Esophagus (tissue), 2 donors: Measurements from ENCODE around the gene TRAK1. TPM values are rescaled to one million over a fixed set of nuclear protein-coding genes. Genes with fewer than 3 reads are reported as not detected.
A peak's percentile ranks its signal among the peaks of the same experiment; 100 is the strongest.

Source experiments
- H3K27ac ChIP-seq, 2 donors: one replicate each; pipeline ENCODE4 v1.5.1; 2013; ENCODE audit warnings: low read depth in 2 of 2, mild to moderate bottlenecking in 2 of 2, inconsistent platforms in 1 of 2, low read length in 1 of 2, moderate library complexity in 1 of 2
- H3K27me3 ChIP-seq, 2 donors: one replicate each; pipeline ENCODE4 v1.6.1; 2013; ENCODE audit warnings: low read length in 2 of 2, control low read depth in 1 of 2, mild to moderate bottlenecking in 1 of 2; ENCODE audit not compliant: insufficient read depth in 2 of 2, control insufficient read depth in 1 of 2
- H3K36me3 ChIP-seq, 2 donors: one replicate each; pipeline ENCODE4 v1.6.1; 2013; ENCODE audit warnings: low read length in 1 of 2; ENCODE audit not compliant: control insufficient read depth in 2 of 2, insufficient read depth in 2 of 2
- H3K4me1 ChIP-seq, 2 donors: one replicate each; pipeline ENCODE4 v1.6.1; 2013; ENCODE audit warnings: low read length in 1 of 2; ENCODE audit not compliant: control insufficient read depth in 2 of 2, insufficient read depth in 2 of 2
- H3K4me3 ChIP-seq, 2 donors: one replicate each; pipeline ENCODE4 v1.5.1; 2013; ENCODE audit warnings: low read length in 2 of 2, mild to moderate bottlenecking in 2 of 2, low read depth in 1 of 2, moderate library complexity in 1 of 2
- H3K9me3 ChIP-seq, 2 donors: one replicate each; pipeline ENCODE4 v1.6.1; 2013; ENCODE audit warnings: mild to moderate bottlenecking in 2 of 2, low read depth in 1 of 2, low read length in 1 of 2, moderate library complexity in 1 of 2; ENCODE audit not compliant: control insufficient read depth in 2 of 2, insufficient read depth in 1 of 2
- WGBS, 2 donors: extraction: QIAGEN DNeasy Blood & Tissue Kit; methylation state at CpG; one replicate each; pipeline ENCODE4 v1.1.7; 2013; 5-methylcytosine and 5-hydroxymethylcytosine counted together
- polyA plus RNA-seq, 2 donors: library from polyadenylated mRNA; stranded (reverse); fragments of 200-250 nt; gene quantifications; one replicate each; pipeline ENCODE4 v1.2.3, GENCODE V29; 2013
- donor health status: healthy with polysubstance abuse.
- donor health status: Bipolar disorder and iron deficiency.

TRAK1 gene
- polyA plus RNA-seq, 2 donors, result 12.2 to 21.4 TPM

GRCh38 chr3:42052484-42053351 lies 38.4 kb upstream of the TRAK1 start:
- no peaks in the 10 kb centered on the region for H3K36me3 ChIP-seq
- no peaks in the 10 kb centered on the region for H3K27me3 ChIP-seq
- no peaks in the 10 kb centered on the region for H3K9me3 ChIP-seq
- WGBS, 2 donors, result 45 to 55% methylated on average over 10 of the region's 10 CpGs
- H3K4me3 ChIP-seq, result no peak overlapping the region
- H3K4me1 ChIP-seq, result peaks cover 4 to 5% of the 10 kb centered on the region in 2 donors
- H3K27ac ChIP-seq, result peak overlapping the region; percentile 64 to 84

- H3K36me3 ChIP-seq, result no peaks in the 10 kb centered on the region
- no peaks in the 10 kb centered on the region for H3K27me3 ChIP-seq
- H3K27ac ChIP-seq, result peak overlapping the region; percentile 64 to 69
- H3K4me1 ChIP-seq, result peaks cover 4 to 5% of the 10 kb centered on the region in 2 donors
- no peak overlapping the region for H3K4me3 ChIP-seq
- WGBS, 2 donors, result 72 to 80% methylated on average over 7 of the region's 7 CpGs
- H3K9me3 ChIP-seq, result no peaks in the 10 kb centered on the region
Measured at GRCh38 chr3:42053476-42053875, 37.7 kb upstream of the TRAK1 start.

GRCh38 chr3:42055291-42055690 lies 35.9 kb upstream of the TRAK1 start:
- H3K4me3 ChIP-seq, result no peak overlapping the region
- H3K27me3 ChIP-seq, result no peaks in the 10 kb centered on the region
- H3K9me3 ChIP-seq, result no peaks in the 10 kb centered on the region
- WGBS, 2 donors, result 61 to 66% methylated on average over 3 of the region's 3 CpGs
- no peaks in the 10 kb centered on the region for H3K36me3 ChIP-seq
- H3K27ac ChIP-seq, result no peak overlapping the region
- H3K4me1 ChIP-seq, result peaks cover 4 to 5% of the 10 kb centered on the region in 2 donors

GRCh38 chr3:42056840-42057239 lies 34.3 kb upstream of the TRAK1 start:
- Histone ChIP-seq H3K4me1 (peaks cover 6 to 7% of the 10 kb centered on the region in 2 donors), H3K9me3 (no peaks in the 10 kb centered on the region), H3K27ac (peak overlapping the region in 1 of 2 donors; percentile 7), H3K27me3 (no peaks in the 10 kb centered on the region), H3K36me3 (no peaks in the 10 kb centered on the region), H3K4me3 (no peak overlapping the region)
- 91% methylated on average over 2 of the region's 2 CpGs for WGBS, 2 donors

- WGBS, 2 donors, result 75 to 80% methylated on average over 7 of the region's 7 CpGs
- H3K27ac ChIP-seq, result no peak overlapping the region
- no peak overlapping the region for H3K4me3 ChIP-seq
- no peaks in the 10 kb centered on the region for H3K36me3 ChIP-seq
- H3K9me3 ChIP-seq, result no peaks in the 10 kb centered on the region
- peaks cover 6 to 7% of the 10 kb centered on the region in 2 donors for H3K4me1 ChIP-seq
- no peaks in the 10 kb centered on the region for H3K27me3 ChIP-seq
Measured at GRCh38 chr3:42057561-42058211, 33.5 kb upstream of the TRAK1 start.

- Histone ChIP-seq H3K4me1 (peaks cover 4 to 5% of the 10 kb centered on the region in 2 donors), H3K9me3 (no peaks in the 10 kb centered on the region), H3K4me3 (no peak overlapping the region), H3K27ac (peak overlapping the region; percentile 47 to 82), H3K27me3 (no peaks in the 10 kb centered on the region), H3K36me3 (no peaks in the 10 kb centered on the region)
- WGBS, 2 donors, result 30 to 42% methylated on average over 7 of the region's 7 CpGs
Measured at GRCh38 chr3:42061025-42061712, 30.0 kb upstream of the TRAK1 start.

- no peak overlapping the region for H3K4me3 ChIP-seq
- H3K36me3 ChIP-seq, result no peaks in the 10 kb centered on the region
- H3K27me3 ChIP-seq, result no peaks in the 10 kb centered on the region
- WGBS, 2 donors, result 21 to 36% methylated on average over 6 of the region's 6 CpGs
- H3K4me1 ChIP-seq, result peaks cover 2 to 5% of the 10 kb centered on the region in 2 donors
- H3K9me3 ChIP-seq, result no peaks in the 10 kb centered on the region
- peak overlapping the region; percentile 79 to 82 for H3K27ac ChIP-seq
Measured at GRCh38 chr3:42061713-42062380, 29.3 kb upstream of the TRAK1 start.

GRCh38 chr3:42062464-42062863 lies 28.7 kb upstream of the TRAK1 start:
- WGBS, 2 donors, result 92 to 97% methylated on average over 1 of the region's 1 CpG
- Histone ChIP-seq H3K4me1 (peaks cover 2 to 5% of the 10 kb centered on the region in 2 donors), H3K27ac (peak overlapping the region; percentile 73 to 82), H3K27me3 (no peaks in the 10 kb centered on the region), H3K4me3 (no peak overlapping the region), H3K9me3 (no peaks in the 10 kb centered on the region), H3K36me3 (no peaks in the 10 kb centered on the region)

- 81 to 86% methylated on average over 6 of the region's 6 CpGs for WGBS, 2 donors
- no peak overlapping the region for H3K4me3 ChIP-seq
- H3K9me3 ChIP-seq, result no peaks in the 10 kb centered on the region
- H3K27me3 ChIP-seq, result no peaks in the 10 kb centered on the region
- H3K4me1 ChIP-seq, result peaks cover 2 to 6% of the 10 kb centered on the region in 2 donors
- peak overlapping the region; percentile 36 to 73 for H3K27ac ChIP-seq
- no peaks in the 10 kb centered on the region for H3K36me3 ChIP-seq
Measured at GRCh38 chr3:42063888-42064287, 27.3 kb upstream of the TRAK1 start.
